HG03060 (cell line): ENCODE measurements around the gene TMEM234.
"Not testable (repeated sequence)": the region's sequence is repeated elsewhere in the genome, so short reads cannot be mapped to it uniquely, and the experiment has no call there.

Experiments
- ATAC-seq: cut with Tn5 transposase; IDR thresholded peaks from one replicate; pipeline ENCODE4 v1.9.1; 2021; ENCODE audit warnings: low read depth, moderate number of reproducible peaks; ENCODE audit not compliant: unreplicated experiment

Gene TMEM234

DNA sequence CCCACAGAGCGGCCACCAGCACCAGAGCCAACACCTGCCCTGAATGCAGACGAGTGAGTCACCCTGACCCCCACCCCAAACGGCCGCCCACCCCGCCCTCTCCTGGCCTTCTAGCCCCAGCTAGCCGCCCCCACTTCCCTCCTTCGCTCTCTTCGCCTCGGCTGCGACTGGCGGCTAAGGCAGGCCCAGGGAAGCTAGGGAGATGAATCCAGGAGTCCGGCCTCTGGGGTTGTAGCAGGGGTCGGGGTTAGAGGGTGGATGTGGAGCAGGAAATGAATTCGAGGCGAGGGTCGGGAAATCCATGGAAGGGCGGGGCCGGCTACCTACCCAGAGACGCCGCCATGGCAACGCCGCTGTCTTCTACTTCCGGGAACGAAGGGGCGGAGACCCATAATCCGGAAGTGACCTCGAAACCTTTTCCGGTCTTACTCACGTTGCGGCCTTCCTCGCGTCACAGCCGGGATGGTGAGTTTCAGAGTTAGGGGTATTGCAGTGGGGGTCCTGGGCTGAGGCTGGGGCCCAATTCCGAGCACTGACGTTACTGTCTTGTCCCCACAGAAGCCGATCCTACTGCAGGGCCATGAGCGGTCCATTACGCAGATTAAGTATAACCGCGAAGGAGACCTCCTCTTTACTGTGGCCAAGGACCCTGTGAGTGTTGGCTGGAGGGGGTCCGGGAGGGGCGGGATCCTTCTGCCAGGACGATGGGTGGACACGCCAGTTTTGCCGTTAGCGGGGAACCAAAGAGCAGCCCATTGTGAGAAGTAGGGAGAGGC lies at the start of gene TMEM234, which contains the start of gene EIF3I:
TSS of gene TMEM234 (minus strand) at position 374 of the 776 bp plus-strand sequence. CDS start at position 343, 31 bp downstream.
TSS of gene EIF3I (plus strand) at position 428 of the 776 bp plus-strand sequence. CDS start at position 463, 35 bp downstream.
- no peak for ATAC-seq

- no peak for ATAC-seq
Observed at GRCh38 chr1:32269744-32270143, 47.6 kb upstream of the TMEM234 start.

DNA sequence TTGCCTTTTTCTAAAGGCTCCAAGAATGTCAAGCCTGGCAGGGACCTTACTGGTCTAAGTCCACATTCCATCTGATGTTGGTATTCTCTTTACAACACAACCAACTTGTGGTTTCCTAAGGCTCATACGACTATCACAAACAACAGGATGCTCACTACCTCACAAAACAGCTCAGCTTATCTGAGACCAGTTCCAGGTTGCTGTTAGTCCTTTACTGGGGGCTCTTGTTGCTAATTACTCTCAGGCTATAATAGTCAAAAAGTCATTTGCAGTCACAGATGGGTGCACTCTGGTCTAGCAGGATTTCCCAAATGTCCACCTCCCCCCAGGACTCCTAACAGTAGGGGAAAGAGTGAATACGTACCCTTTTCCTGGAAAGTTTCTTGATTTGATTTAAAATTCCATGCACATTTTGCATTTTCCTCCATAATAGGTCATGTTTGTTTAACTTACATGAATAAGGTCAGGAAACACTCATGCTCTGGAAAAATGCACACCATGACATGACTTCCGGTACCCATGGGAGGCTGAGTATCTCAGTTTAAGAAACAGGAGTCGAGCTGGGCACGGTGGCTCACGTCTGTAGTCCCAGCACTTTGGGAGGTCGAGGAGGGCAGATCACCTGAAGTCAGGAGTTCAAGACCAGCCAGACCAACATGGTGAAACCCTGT lies 44.9 kb upstream of the TMEM234 start:
- no peak for ATAC-seq

GRCh38 chr1:32265846-32266245 lies 43.7 kb upstream of the TMEM234 start:
- ATAC-seq, result no peak

- no peak for ATAC-seq
Observed at GRCh38 chr1:32263744-32264143, 41.6 kb upstream of the TMEM234 start.

GRCh38 chr1:32263236-32263593 lies 41.1 kb upstream of the TMEM234 start:
- not testable (repeated sequence) for ATAC-seq

- no peak for ATAC-seq
Observed at GRCh38 chr1:32257227-32257508, 35.0 kb upstream of the TMEM234 start.

- ATAC-seq, result no peak
Observed at GRCh38 chr1:32256473-32257226, 34.5 kb upstream of the TMEM234 start.

DNA sequence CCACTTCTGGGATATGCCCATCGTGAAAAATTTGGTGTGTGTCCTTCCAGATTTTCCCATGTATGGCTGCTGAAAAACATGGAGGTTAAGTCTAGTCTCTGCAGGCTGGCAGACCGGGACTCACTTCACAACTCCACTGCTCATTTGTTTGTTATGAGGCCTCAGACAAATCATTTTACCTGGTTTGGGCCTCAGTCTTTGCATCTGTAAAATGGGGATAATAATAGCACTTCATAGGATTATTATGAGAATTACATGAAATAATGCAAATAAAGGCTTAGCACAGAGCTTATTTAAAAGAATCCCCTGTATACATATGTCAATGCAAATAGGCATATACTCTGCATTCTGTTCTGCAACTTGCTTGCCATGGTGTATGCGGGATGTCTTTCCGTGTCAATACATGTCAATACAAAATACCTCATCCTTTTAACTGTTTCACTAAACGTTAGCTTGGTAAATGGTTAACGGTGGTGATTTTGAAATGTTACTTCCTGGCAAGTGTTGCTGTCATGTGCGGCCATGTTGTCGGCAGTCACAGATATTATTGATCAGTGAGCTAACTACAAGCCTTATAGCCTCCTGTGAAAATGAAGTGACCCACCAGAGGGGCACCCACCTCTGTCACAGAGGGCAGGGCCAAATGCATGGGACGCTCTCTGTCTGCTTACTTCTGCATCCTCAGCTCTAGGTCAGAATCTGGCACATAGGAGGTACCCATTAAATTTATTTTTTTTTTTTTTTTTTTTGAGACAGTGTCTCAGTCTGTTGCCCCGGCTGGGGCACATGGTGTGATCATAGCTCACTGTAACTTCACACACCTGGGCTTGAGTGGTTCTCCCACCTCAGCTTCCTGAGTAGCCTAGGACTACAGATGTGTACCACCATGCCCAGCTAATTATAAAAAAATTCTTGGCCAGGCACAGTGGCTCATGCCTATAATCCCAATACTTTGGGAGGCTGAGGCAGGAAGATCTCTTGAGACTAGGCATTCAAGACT lies 33.2 kb upstream of the TMEM234 start:
- no peak for ATAC-seq

GRCh38 chr1:32250893-32251716 lies 29.0 kb upstream of the TMEM234 start, which contains the start of gene LCK:
TSS of gene LCK (plus strand) at chr1:32251265. CDS start at chr1:32274330, 23,065 bp downstream.
- ATAC-seq, result no peak

DNA sequence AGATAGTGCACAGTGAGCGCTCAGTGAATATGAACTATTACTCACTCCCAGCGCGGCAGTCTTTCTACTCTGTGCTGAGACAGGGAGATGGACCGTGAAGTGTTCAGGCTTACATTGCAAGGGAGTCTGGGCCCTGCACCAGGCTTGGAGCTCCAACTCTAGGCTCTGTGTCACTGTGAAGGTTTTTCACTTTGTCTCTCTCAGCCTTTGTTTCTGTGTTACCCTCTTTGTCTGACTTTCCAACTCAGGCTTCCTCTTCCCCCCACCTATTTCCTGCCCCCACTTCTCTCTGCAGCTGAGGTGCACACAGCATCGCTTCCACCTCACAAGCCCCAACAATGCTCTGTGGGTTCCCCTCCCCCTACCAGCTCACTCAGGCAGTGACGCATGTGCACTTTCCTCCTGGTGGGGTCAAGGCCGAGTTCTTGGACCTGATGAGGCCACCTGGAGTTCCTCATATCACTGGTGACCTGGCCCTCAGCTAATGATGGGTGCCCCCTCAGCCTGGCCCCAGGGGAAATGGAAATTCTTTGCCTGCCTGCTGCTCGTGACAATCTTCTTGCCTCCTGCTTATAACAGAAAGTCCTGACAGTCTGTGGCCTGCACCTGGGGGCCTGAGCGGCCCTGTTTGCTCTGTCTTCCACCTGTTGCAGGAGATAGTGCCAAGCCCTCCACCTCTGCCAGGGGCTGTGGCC lies 27.8 kb upstream of the TMEM234 start:
- ATAC-seq, result no peak

- ATAC-seq, result no peak
Observed at GRCh38 chr1:32247983-32248889, 26.1 kb upstream of the TMEM234 start.

- no peak for ATAC-seq
Observed at GRCh38 chr1:32247452-32247851, 25.3 kb upstream of the TMEM234 start.

GRCh38 chr1:32246888-32247273 lies 24.7 kb upstream of the TMEM234 start, which contains the start of gene FAM167B:
TSS of gene FAM167B (plus strand) at chr1:32247222. CDS start at chr1:32247422, 200 bp downstream.
- no peak for ATAC-seq

- ATAC-seq, result no peak
Observed at GRCh38 chr1:32242341-32242851, 20.2 kb upstream of the TMEM234 start.

DNA sequence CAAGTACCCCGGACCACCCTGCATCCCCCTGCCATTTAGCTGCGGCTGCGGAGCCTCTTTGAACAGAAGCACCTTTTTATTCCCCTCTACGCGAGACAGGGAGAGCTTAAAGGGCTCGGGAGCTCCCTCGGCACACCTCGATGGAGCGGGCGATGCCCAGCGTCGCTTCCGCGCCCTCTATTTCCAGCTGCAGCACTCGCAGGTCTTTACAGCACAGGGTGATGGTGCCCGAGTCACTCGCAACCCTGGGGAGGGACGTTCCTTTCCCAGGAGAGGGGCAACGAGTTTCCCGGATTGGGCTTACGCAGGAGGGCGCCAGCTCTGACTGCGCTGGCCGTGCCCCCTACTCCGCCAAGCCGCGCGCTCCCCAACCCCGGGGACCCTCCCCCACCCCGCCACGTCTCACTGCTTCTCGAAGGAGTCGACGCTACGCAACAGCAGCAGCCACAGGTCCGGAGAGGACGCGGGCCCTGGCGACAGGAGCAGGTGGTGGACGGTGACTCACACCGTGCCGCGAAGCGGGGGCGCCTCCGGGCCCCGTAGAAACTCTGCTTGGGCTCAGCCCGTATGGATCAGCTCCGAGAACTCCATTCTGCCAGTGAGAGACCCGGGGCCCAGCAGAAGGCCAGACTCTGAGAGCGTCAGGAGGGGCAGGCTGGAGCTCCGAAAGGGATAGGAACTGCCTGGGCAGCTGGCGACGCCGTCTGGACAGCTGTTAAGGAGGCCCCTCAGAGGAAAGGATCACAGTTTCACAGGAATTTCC lies 19.0 kb upstream of the TMEM234 start:
- ATAC-seq, result no peak
